Thyroid gland (tissue), 4 donors: ENCODE results near the gene AMBN. TPM values are rescaled to one million over a fixed set of nuclear protein-coding genes. Genes with fewer than 3 reads are reported as not detected.

ENCODE experiments used
- DNase-seq, 2 donors: peaks; one replicate each; pipeline ENCODE4 v3.0.0-alpha.2; 2019
- H3K27ac ChIP-seq, 3 donors: fragments of 200-600 bp; sonication (generic); 1 replicate in 2 of 3; 2 replicates in 1 of 3; pipeline ENCODE4 v1.5.1; 2016 to 2019; ENCODE audit warnings: mild to moderate bottlenecking in 1 of 3, moderate library complexity in 1 of 3
- H3K27me3 ChIP-seq: fragments of 200-600 bp; sonication (generic); one replicate; pipeline ENCODE4 v1.5.1; 2019
- H3K36me3 ChIP-seq, 2 donors: fragments of 200-600 bp; sonication (generic); one replicate each; pipeline ENCODE4 v1.5.1; 2016 to 2019
- H3K4me1 ChIP-seq, 2 donors: fragments of 200-600 bp; sonication (generic); one replicate each; pipeline ENCODE4 v1.5.1; 2017 to 2019
- H3K4me3 ChIP-seq, 3 donors: fragments of 200-600 bp; sonication (generic); replicated peaks in 1 of 3; 1 replicate in 2 of 3; 2 replicates in 1 of 3; pipeline ENCODE4 v1.5.1; 2016; ENCODE audit warnings: mild to moderate bottlenecking in 1 of 3
- H3K9me3 ChIP-seq: fragments of 200-600 bp; sonication (generic); one replicate; pipeline ENCODE4 v1.5.1; 2017
- CTCF ChIP-seq, 6 experiments: fragments of 200-600 bp in 3 of 6; fragments of 450-650 bp in 3 of 6; sonication (generic) in 3 of 6; IDR thresholded peaks; one replicate each; pipeline ENCODE4 v1.5.1; 2016 to 2019; ENCODE audit warnings: antibody characterized with exemption in 6 of 6, mild to moderate bottlenecking in 2 of 6, inconsistent platforms in 1 of 6, moderate library complexity in 1 of 6
- POLR2A ChIP-seq, 2 donors: fragments of 450-650 bp; IDR thresholded peaks; one replicate each; pipeline ENCODE4 v1.6.1; 2017; ENCODE audit warnings: antibody characterized with exemption in 2 of 2, mild to moderate bottlenecking in 2 of 2, moderate library complexity in 1 of 2
- WGBS, 2 donors: methylation state at CpG; one replicate each; pipeline ENCODE4 v1.1.5; 2017; 5-methylcytosine and 5-hydroxymethylcytosine counted together
- intact Hi-C: fragments of 100-400 bp; cut with DNase I; formaldehyde crosslinking; loops from one replicate; pipeline ENCODE4 v1.15.1; 2023
- total RNA-seq, 4 donors: library from RNA; depleted of rRNA; stranded (reverse); fragments of >200 nt; gene quantifications; one replicate each; pipeline ENCODE4 v1.2.3, GENCODE V29; 2016

AMBN gene
- total RNA-seq, 4 donors from 2014 or later, result not detected

- Histone ChIP-seq H3K9me3 (no peaks in the 10 kb centered on the region), H3K27me3 (no peaks in the 10 kb centered on the region), H3K36me3 (no peaks in the 10 kb centered on the region), H3K27ac (no peak overlapping the region), H3K4me3 (no peak overlapping the region), H3K4me1 (no peaks in the 10 kb centered on the region)
- no peak for DNase-seq
- whole genome bisulfite sequencing, 2 donors, result 74 to 79% methylated on average over 8 of the region's 8 CpGs
- no peak for TF ChIP-seq CTCF (IDR thresholded peaks at IDR 0.05)
- TF ChIP-seq POLR2A (IDR thresholded peaks at IDR 0.05), result no peak
- intact Hi-C loops, result no loop called here
These were observed 28.0 kb upstream of the AMBN start for GRCh38 chr4:70564033-70564432.

GRCh38 chr4:70570796-70571195, 21.3 kb upstream of the AMBN start:
- 89 to 97% methylated on average over 2 of the region's 2 CpGs for WGBS, 2 donors
- TF ChIP-seq CTCF (IDR thresholded peaks at IDR 0.05), result no peak
- TF ChIP-seq POLR2A (IDR thresholded peaks at IDR 0.05), result no peak
- intact Hi-C loops, result no loop called here
- Histone ChIP-seq H3K27me3 (no peaks in the 10 kb centered on the region), H3K9me3 (no peaks in the 10 kb centered on the region), H3K36me3 (no peaks in the 10 kb centered on the region), H3K4me1 (no peaks in the 10 kb centered on the region), H3K4me3 (no peak overlapping the region), H3K27ac (no peak overlapping the region)
- DNase-seq, result no peak

- DNase-seq, result no peak
- no peaks in the 10 kb centered on the region for H3K9me3 ChIP-seq
- no peak overlapping the region for H3K27ac ChIP-seq
- intact Hi-C loops, result no loop called here
- 23 to 25% methylated on average over 1 to 2 of the region's 2 CpGs for WGBS, 2 donors
- H3K4me3 ChIP-seq, result no peak overlapping the region
- TF ChIP-seq POLR2A (IDR thresholded peaks at IDR 0.05), result no peak
- no peak for TF ChIP-seq CTCF (IDR thresholded peaks at IDR 0.05)
- H3K27me3 ChIP-seq, result no peaks in the 10 kb centered on the region
- H3K36me3 ChIP-seq, result no peaks in the 10 kb centered on the region
- no peaks in the 10 kb centered on the region for H3K4me1 ChIP-seq
These were observed 20.3 kb upstream of the AMBN start for GRCh38 chr4:70571772-70572171.

- H3K27me3 ChIP-seq, result no peaks in the 10 kb centered on the region
- no peak for DNase-seq
- TF ChIP-seq POLR2A (IDR thresholded peaks at IDR 0.05), result no peak
- TF ChIP-seq CTCF (IDR thresholded peaks at IDR 0.05), result no peak
- intact Hi-C loops, result no loop called here
- no peaks in the 10 kb centered on the region for H3K4me1 ChIP-seq
- no peak overlapping the region for H3K4me3 ChIP-seq
- no peak overlapping the region for H3K27ac ChIP-seq
- no peaks in the 10 kb centered on the region for H3K36me3 ChIP-seq
- no peaks in the 10 kb centered on the region for H3K9me3 ChIP-seq
These were observed 16.1 kb upstream of the AMBN start for GRCh38 chr4:70575964-70576363.

- Histone ChIP-seq H3K36me3 (no peaks in the 10 kb centered on the region), H3K4me3 (no peak overlapping the region), H3K4me1 (no peaks in the 10 kb centered on the region), H3K27ac (no peak overlapping the region), H3K9me3 (no peaks in the 10 kb centered on the region), H3K27me3 (no peaks in the 10 kb centered on the region)
- 65 to 71% methylated on average over 6 of the region's 6 CpGs for WGBS, 2 donors
- DNase-seq, result no peak
- no peak for TF ChIP-seq POLR2A (IDR thresholded peaks at IDR 0.05)
- TF ChIP-seq CTCF (IDR thresholded peaks at IDR 0.05), result no peak
- intact Hi-C loops, result no loop called here
These were observed 14.7 kb upstream of the AMBN start for GRCh38 chr4:70577220-70577927.
